CD4-positive, alpha-beta T cell (primary cell): ENCODE measurements around the gene MAP2K2. TPM values are rescaled to one million over a fixed set of nuclear protein-coding genes. Genes with fewer than 3 reads are reported as not detected.
A peak's percentile ranks its signal among the peaks of the same experiment; 100 is the strongest.

Source experiments
- ATAC-seq: fragments of 200-7000 bp; cut with Tn5 transposase; one replicate; pipeline ENCODE4 v1.10.0; 2022; ENCODE audit warnings: mild to moderate bottlenecking; ENCODE audit not compliant: poor library complexity
- CTCF ChIA-PET: fragments of 350-600 bp; sonication (Branson Sonifier 250); formaldehyde crosslinking; loops from one replicate; lab custom pipeline; 2021; ENCODE audit warnings: antibody characterized with exemption, inconsistent platforms; lab: Charles Lee
- POLR2A ChIA-PET: fragments of 350-600 bp; sonication (Branson Sonifier 250); formaldehyde crosslinking; loops from one replicate; lab custom pipeline; 2021; ENCODE audit warnings: antibody characterized with exemption, inconsistent platforms; lab: Charles Lee
- DNase-seq, 14 experiments: peaks; one replicate each; pipeline ENCODE4 v3.0.0-alpha.2; 2013 to 2020; ENCODE audit warnings: mixed read lengths in 2 of 14
- H3K27ac ChIP-seq, 2 donors: one replicate each; pipeline versions ENCODE4 v1.5.1 to v1.7.0; 2013; ENCODE audit warnings: low read length in 2 of 2, low read depth in 1 of 2, mild to moderate bottlenecking in 1 of 2
- H3K27me3 ChIP-seq, 2 experiments: 1 replicate in 1 of 2; 2 replicates in 1 of 2; pipeline versions ENCODE4 v1.6.1 to v1.7.0; 2013; ENCODE audit warnings: low read length in 2 of 2, control low read depth in 1 of 2, mild to moderate bottlenecking in 1 of 2, moderate library complexity in 1 of 2; ENCODE audit not compliant: insufficient read depth in 2 of 2, control insufficient read depth in 1 of 2
- H3K36me3 ChIP-seq: one replicate; pipeline ENCODE4 v1.6.1; 2013; ENCODE audit warnings: low read length, control low read depth; ENCODE audit not compliant: insufficient read depth
- H3K4me1 ChIP-seq: one replicate; pipeline ENCODE4 v1.6.1; 2013; ENCODE audit warnings: low read length, control low read depth; ENCODE audit not compliant: insufficient read depth
- H3K4me3 ChIP-seq: one replicate; pipeline ENCODE4 v1.5.1; 2013; ENCODE audit warnings: mild to moderate bottlenecking, low read length, moderate library complexity
- H3K9me3 ChIP-seq, 2 experiments: 1 replicate in 1 of 2; 2 replicates in 1 of 2; pipeline versions ENCODE4 v1.6.1 to v1.7.0; 2013; ENCODE audit warnings: low read length in 2 of 2, mild to moderate bottlenecking in 2 of 2, control low read depth in 1 of 2, moderate library complexity in 1 of 2; ENCODE audit not compliant: control insufficient read depth in 1 of 2, insufficient read depth in 1 of 2
- H3K27ac Mint-ChIP-seq: one replicate; pipeline ENCODE4 v1.8.0; 2020; ENCODE audit warnings: mixed read lengths
- H3K27me3 Mint-ChIP-seq: one replicate; pipeline ENCODE4 v1.8.0; 2021; ENCODE audit warnings: mixed read lengths
- H3K36me3 Mint-ChIP-seq: one replicate; pipeline ENCODE4 v1.8.0; 2021; ENCODE audit warnings: low read depth, mixed read lengths
- H3K4me1 Mint-ChIP-seq: one replicate; pipeline ENCODE4 v1.8.0; 2021; ENCODE audit warnings: low read depth, mixed read lengths
- H3K4me3 Mint-ChIP-seq: one replicate; pipeline ENCODE4 v1.8.0; 2020; ENCODE audit warnings: mild to moderate bottlenecking, mixed read lengths
- H3K9me3 Mint-ChIP-seq: one replicate; pipeline ENCODE4 v1.8.0; 2020; ENCODE audit warnings: mixed read lengths
- CTCF ChIP-seq: fragments of 200-600 bp; IDR thresholded peaks from one replicate; pipeline ENCODE4 v1.8.0; 2022; ENCODE audit warnings: antibody characterized with exemption, mild to moderate bottlenecking
- intact Hi-C, 2 experiments: fragments of 100-400 bp; cut with DNase I in 1 of 2; cut with micrococcal nuclease in 1 of 2; formaldehyde crosslinking; loops; one replicate each; pipeline versions ENCODE4 v1.15.1 to v1.9.0; 2023 to 2025; cut with DNase I, micrococcal nuclease
- total RNA-seq, 174 experiments: library from RNA in 2 of 174; stranded (reverse) in 2 of 174; gene quantifications; one replicate each; pipeline ENCODE4 v1.2.3 and lab custom pipeline; 2021 to 2026

Gene MAP2K2
- total RNA-seq, 2 experiments from 2014 or later, result 72.7 to 77.6 TPM

GRCh38 chr19:4064149-4064495 is 59.8 kb downstream of the MAP2K2 start:
- peak overlapping the region; percentile 65 for H3K4me3 ChIP-seq
- intact Hi-C loops, result no loop called here
- POLR2A ChIA-PET, result interaction anchor here (0.6 to 1.5 kb wide), 3 partner anchors 21 to 77 kb away, joined by 3 to 6 read pairs (median 3); partner anchors contain the start of gene PIAS4

DNA sequence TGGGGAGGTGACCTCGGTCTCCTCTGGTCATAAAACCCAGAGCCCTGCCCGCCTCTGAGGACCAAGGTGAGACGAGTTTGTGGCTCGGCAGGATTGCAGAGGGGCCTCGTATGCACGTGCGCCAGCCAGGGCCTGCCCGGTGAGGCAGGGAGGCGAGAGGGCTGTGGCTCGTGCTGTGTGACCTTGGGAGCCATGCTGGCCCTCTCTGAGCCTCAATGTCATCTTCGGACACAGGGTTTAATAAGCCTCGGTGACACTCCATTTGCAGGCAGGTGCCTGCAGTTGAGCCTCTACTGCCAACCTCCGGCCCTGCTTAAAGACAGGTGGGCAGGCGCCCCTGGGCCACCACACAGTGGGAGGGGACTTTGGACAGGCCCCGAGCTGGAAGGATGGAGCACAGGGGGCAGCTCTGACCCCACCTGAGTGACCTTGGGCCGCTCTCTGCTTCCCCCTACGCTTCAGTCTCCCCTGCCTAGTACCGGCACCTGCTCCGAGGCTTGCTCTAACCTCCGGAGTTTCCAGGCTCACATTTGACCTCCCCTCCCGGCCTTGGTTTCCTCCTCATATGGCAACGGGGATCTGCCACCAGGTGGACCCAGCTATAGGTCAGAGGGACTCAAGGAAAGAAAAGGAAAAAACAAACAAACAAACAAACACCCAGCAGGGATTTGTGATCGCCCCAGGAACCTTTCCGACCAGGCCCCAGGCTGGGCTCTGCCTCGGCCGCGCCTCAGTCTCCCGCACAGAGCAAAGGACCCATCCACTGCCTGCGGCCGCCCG is 60.4 kb downstream of the MAP2K2 start:
- H3K4me1 ChIP-seq, result peaks cover 70% of the 10 kb centered on the region
- no peak for ATAC-seq

More at GRCh38 chr19:4064149-4064495, 59.8 kb downstream of the MAP2K2 start:
- peaks cover 25% of the 10 kb centered on the region for H3K36me3 ChIP-seq
- peak overlapping the region; percentile 80 for H3K27ac ChIP-seq
- DNase-seq (no peak), ATAC-seq (no peak)
- Mint-ChIP-seq H3K9me3 (no peaks in the 10 kb centered on the region), H3K4me1 (peaks cover 29% of the 10 kb centered on the region), H3K36me3 (peaks cover 9% of the 10 kb centered on the region), H3K27me3 (no peaks in the 10 kb centered on the region), H3K4me3 (peak overlapping the region; percentile 89), H3K27ac (peak overlapping the region; percentile 81)
- peaks cover 70% of the 10 kb centered on the region for H3K4me1 ChIP-seq
- TF ChIP-seq CTCF, result no peak
- CTCF ChIA-PET, result no interaction called here
- no peaks in the 10 kb centered on the region for H3K9me3 ChIP-seq
- H3K27me3 ChIP-seq, result no peaks in the 10 kb centered on the region

More for the DNA sequence above, 60.4 kb downstream of the MAP2K2 start:
- CTCF ChIA-PET, result interaction anchor here (1.0 kb wide), 1 partner anchor 77 kb away, joined by 3 read pairs; no protein-coding TSS in a partner anchor
- no peaks in the 10 kb centered on the region for H3K9me3 Mint-ChIP-seq
- peak overlapping the region; percentile 24 to 80 for H3K27ac ChIP-seq
- no peaks in the 10 kb centered on the region for H3K9me3 ChIP-seq
- intact Hi-C loops, result no loop called here
- peak overlapping the region; percentile 89 for H3K4me3 Mint-ChIP-seq
- H3K27ac Mint-ChIP-seq, result peak overlapping the region; percentile 81
- peaks cover 24% of the 10 kb centered on the region for H3K4me1 Mint-ChIP-seq
- peaks cover 9% of the 10 kb centered on the region for H3K36me3 Mint-ChIP-seq
- peaks cover 25% of the 10 kb centered on the region for H3K36me3 ChIP-seq
- no peaks in the 10 kb centered on the region for H3K27me3 Mint-ChIP-seq
- TF ChIP-seq CTCF, result no peak
- DNase-seq, result peak in 1 of 14 experiments; percentile 49
- POLR2A ChIA-PET, result interaction anchor here (0.6 to 1.5 kb wide), 3 partner anchors 41 to 76 kb away, joined by 3 to 6 read pairs (median 4); partner anchors contain the start of gene PIAS4
- H3K4me3 ChIP-seq, result peak overlapping the region; percentile 65
- H3K27me3 ChIP-seq, result no peaks in the 10 kb centered on the region
